Measurements from ENCODE around the gene EPHB3.

- TF ChIP-seq CTCF (IDR thresholded peaks at IDR 0.05; ENCODE audit: low read depth, low read length, missing input control) (no peak), HNF4G (IDR thresholded peaks at IDR 0.05) (no peak), TAF1 (conservative IDR thresholded peaks at IDR 0.05) (no peak), EGR1 (IDR thresholded peaks at IDR 0.05; ENCODE audit: low read depth in 2 of 2) (no peak), SP1 (IDR thresholded peaks at IDR 0.05) (no peak), ZBTB33 (IDR thresholded peaks at IDR 0.05) (no peak), REST (IDR thresholded peaks at IDR 0.05) (no peak), RAD21 (IDR thresholded peaks at IDR 0.05) (no peak), GABPA (IDR thresholded peaks at IDR 0.05 in 1 of 2, conservative IDR thresholded peaks at IDR 0.05 in 1 of 2) (no peak), MAX (IDR thresholded peaks at IDR 0.05) (no peak), JUND (IDR thresholded peaks at IDR 0.05) (no peak)
These were observed 23.5 kb upstream of the EPHB3 start for GRCh38 chr3:184537885-184538665.
